Measurements from ENCODE around the gene PLEKHM3. TPM values are rescaled to one million over a fixed set of nuclear protein-coding genes. Genes with fewer than 3 reads are reported as not detected.

PLEKHM3 gene
- total RNA-seq, 6 experiments from 2014 or later = 4.4 to 13.4 (median 8.9) TPM

DNA sequence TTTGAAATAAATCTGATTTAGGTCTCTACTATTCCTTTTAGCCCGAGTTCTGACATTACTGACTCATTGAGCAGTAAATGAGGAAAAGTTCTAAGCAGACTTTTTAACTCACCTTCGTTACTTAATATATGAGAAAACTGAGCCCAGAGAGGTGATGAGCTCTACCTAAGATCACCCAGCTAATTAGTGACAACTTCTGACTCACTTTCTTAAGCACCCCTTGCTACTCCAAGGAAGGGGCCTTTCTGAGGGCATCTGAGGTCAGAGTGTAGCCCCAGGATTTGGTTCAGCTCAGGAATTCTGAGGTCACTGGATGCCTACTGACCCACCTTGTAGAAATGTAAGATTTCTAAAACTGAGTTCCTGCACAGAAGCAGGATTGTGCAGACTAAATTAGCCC lies 153.4 kb downstream of the PLEKHM3 start:
- Histone ChIP-seq H3K4me1 (peaks cover 0 to 45% (median 7%) of the 10 kb centered on the region in 4 donors), H3K27me3 (no peaks in the 10 kb centered on the region), H3K9me3 (no peaks in the 10 kb centered on the region), H3K4me3 (no peak overlapping the region), H3K27ac (peak overlapping the region in 1 of 3 donors; percentile 92), H3K36me3 (peaks cover 0 to 5% (median 0%) of the 10 kb centered on the region in 4 donors)
- TF ChIP-seq, protein P1, sequence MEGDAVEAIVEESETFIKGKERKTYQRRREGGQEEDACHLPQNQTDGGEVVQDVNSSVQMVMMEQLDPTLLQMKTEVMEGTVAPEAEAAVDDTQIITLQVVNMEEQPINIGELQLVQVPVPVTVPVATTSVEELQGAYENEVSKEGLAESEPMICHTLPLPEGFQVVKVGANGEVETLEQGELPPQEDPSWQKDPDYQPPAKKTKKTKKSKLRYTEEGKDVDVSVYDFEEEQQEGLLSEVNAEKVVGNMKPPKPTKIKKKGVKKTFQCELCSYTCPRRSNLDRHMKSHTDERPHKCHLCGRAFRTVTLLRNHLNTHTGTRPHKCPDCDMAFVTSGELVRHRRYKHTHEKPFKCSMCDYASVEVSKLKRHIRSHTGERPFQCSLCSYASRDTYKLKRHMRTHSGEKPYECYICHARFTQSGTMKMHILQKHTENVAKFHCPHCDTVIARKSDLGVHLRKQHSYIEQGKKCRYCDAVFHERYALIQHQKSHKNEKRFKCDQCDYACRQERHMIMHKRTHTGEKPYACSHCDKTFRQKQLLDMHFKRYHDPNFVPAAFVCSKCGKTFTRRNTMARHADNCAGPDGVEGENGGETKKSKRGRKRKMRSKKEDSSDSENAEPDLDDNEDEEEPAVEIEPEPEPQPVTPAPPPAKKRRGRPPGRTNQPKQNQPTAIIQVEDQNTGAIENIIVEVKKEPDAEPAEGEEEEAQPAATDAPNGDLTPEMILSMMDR (IDR thresholded peaks at IDR 0.05) = no peak
- TF ChIP-seq POLR2A (IDR thresholded peaks at IDR 0.05) = no peak
- WGBS (ENCODE audit: insufficient coverage, low coverage, low lambda C conversion rate, missing lambda C conversion rate) = 100% methylated on average over 2 of the region's 2 CpGs
- no peak for ATAC-seq
- intact Hi-C loops (cut with DNase I) = no loop called here
- no peak for DNase-seq

DNA sequence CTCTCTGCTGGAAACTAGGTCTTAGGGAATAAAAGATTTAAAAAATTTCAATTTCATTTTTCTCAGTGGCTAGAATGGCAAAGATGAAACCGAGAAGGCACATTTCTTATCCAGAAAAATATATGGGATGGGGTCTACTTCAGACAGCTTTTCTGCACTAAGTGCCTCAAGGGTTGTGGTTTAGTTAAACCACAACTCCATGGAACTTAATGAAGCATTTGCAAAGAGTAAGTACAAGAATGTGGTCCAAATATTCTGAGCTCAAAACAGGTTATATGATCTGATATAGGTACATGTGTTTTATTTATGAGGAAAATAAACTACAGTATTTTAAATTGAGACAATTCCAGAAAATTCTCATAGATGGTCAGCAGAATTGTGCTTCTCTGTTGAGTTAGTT lies 153.8 kb downstream of the PLEKHM3 start:
- intact Hi-C loops (cut with DNase I) = no loop called here

DNA sequence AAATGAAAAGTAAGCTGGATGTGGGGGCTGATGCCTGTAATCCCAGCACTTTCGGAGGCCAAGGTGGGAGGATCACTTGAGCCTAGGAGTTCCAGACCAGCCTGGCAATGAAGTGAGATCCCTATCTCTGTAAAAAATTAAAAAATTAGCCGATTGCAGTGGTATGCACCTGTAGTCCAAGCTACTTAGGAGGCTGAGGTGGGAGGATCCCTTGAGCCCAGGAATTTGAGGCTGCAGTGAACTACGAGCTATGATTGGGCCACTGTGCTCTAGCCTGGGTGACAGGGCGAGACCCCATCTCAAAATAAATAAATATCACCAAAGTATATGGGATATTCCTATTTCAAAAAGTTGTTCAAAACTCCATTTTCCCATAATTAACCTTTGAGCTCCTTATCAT lies 154.5 kb downstream of the PLEKHM3 start:
- H3K36me3 ChIP-seq = peaks cover 0 to 5% (median 0%) of the 10 kb centered on the region in 4 donors
- H3K27ac ChIP-seq = peak overlapping the region; percentile 76 to 92 (median 77)
- intact Hi-C loops (cut with DNase I) = no loop called here
- no peaks in the 10 kb centered on the region for H3K27me3 ChIP-seq
- no peak for ATAC-seq
- H3K4me3 ChIP-seq = no peak overlapping the region
- WGBS (ENCODE audit: insufficient coverage, low coverage, low lambda C conversion rate, missing lambda C conversion rate) = 85% methylated on average over 4 of the region's 4 CpGs
- H3K9me3 ChIP-seq = no peaks in the 10 kb centered on the region
- DNase-seq = no peak
- H3K4me1 ChIP-seq = peaks cover 0 to 42% (median 7%) of the 10 kb centered on the region in 4 donors
- TF ChIP-seq POLR2A (IDR thresholded peaks at IDR 0.05) = no peak
- TF ChIP-seq, protein P1 (IDR thresholded peaks at IDR 0.05) = no peak

More for the DNA sequence above, 153.8 kb downstream of the PLEKHM3 start:
- peaks cover 0 to 5% (median 0%) of the 10 kb centered on the region in 4 donors for H3K36me3 ChIP-seq
- no peaks in the 10 kb centered on the region for H3K9me3 ChIP-seq
- ATAC-seq = no peak
- no peak for DNase-seq
- no peak overlapping the region for H3K4me3 ChIP-seq
- WGBS (ENCODE audit: insufficient coverage, low coverage, low lambda C conversion rate, missing lambda C conversion rate) = 100% methylated on average over 1 of the region's 1 CpG
- no peaks in the 10 kb centered on the region for H3K27me3 ChIP-seq
- peaks cover 0 to 41% (median 7%) of the 10 kb centered on the region in 4 donors for H3K4me1 ChIP-seq
- no peak for TF ChIP-seq POLR2A (IDR thresholded peaks at IDR 0.05)
- TF ChIP-seq, protein P1 (IDR thresholded peaks at IDR 0.05) = no peak
- peak overlapping the region in 2 of 3 donors; percentile 76 to 92 for H3K27ac ChIP-seq

DNA sequence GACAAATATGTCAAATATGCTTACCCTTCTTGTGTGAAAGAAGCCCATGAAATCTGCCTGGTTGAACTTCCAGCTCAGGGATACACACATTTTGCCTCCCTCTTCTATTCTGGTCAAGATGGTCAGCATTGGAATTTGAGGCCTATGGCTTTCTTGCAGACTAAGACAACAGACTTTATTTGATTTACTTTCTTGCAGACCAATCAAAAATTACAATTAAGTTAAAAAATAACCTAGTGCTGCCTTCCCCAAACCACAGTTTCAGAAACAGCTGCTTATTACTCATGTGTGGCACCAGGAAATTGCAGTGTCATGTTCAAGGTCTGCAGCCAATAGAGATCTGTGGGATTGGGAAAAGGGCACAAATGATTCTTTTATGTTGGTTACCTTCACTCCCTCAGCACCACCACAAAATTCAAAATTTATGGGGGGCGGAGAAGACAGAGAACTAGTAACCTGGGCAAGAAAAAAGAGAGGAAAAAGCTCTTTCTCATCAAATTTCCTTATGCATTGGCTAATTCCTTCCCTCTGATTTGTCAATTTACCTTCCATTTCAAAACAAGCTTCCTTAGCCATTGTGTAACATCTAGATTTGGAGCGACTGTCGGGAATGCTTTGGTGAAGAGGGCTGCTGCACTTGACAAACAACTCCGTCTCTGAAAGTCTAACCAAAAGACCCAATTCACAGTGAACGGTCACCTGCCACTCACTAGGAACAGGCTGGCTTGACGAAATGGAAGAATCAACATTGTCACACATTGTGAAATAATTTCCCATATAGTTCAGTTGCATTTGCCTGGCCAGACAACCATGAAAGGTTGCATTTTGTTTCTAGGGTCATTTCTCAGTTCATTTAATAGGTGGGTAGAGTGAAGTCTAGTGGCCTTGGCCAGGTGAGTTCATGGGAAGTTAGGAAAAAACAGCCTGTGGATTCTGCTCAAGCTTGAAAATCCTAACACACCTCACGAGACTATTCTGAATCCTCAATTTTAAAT lies 155.2 kb downstream of the PLEKHM3 start:
- Histone ChIP-seq H3K4me1 (peaks cover 0 to 46% (median 9%) of the 10 kb centered on the region in 4 donors), H3K27me3 (no peaks in the 10 kb centered on the region), H3K4me3 (peak overlapping the region in 1 of 3 donors; percentile 25), H3K9me3 (no peaks in the 10 kb centered on the region), H3K27ac (peak overlapping the region; percentile 76 to 92 (median 77)), H3K36me3 (peaks cover 0 to 5% (median 0%) of the 10 kb centered on the region in 4 donors)
- ATAC-seq (peak; percentile 77 to 91 (median 84)), DNase-seq (peak in 1 of 3 donors; percentile 55)
- intact Hi-C loops (cut with DNase I) = no loop called here
- 39% methylated on average over 7 of the region's 7 CpGs for WGBS (ENCODE audit: insufficient coverage, low coverage, low lambda C conversion rate, missing lambda C conversion rate)
- TF ChIP-seq, protein P1 (IDR thresholded peaks at IDR 0.05) = no peak
- peak; percentile 27 for TF ChIP-seq POLR2A (IDR thresholded peaks at IDR 0.05)

Data from right lobe of liver (tissue), 6 donors.